Liver (tissue), 9 donors: ENCODE data around the gene RPS14. TPM values are rescaled to one million over a fixed set of nuclear protein-coding genes. Genes with fewer than 3 reads are reported as not detected.

Source experiments
- DNase-seq: peaks from one replicate; pipeline ENCODE4 v3.0.0-alpha.2; 2017; ENCODE audit warnings: low spot score
- H3K27ac ChIP-seq, 2 donors: one replicate each; pipeline ENCODE4 v1.7.0; 2013; ENCODE audit warnings: inconsistent platforms in 2 of 2, low read length in 2 of 2, control low read depth in 1 of 2, low read depth in 1 of 2, mild to moderate bottlenecking in 1 of 2
- H3K27me3 ChIP-seq, 4 donors: one replicate each; pipeline versions ENCODE4 v1.6.1 to v1.7.0; 2013; ENCODE audit warnings: low read length in 3 of 4, inconsistent platforms in 1 of 4, mild to moderate bottlenecking in 1 of 4, moderate library complexity in 1 of 4; ENCODE audit not compliant: control insufficient read depth in 4 of 4, insufficient read depth in 4 of 4
- H3K36me3 ChIP-seq, 4 donors: one replicate each; pipeline versions ENCODE4 v1.6.1 to v1.7.0; 2013; ENCODE audit warnings: low read length in 3 of 4, mild to moderate bottlenecking in 3 of 4, low read depth in 1 of 4, moderate library complexity in 1 of 4; ENCODE audit not compliant: control insufficient read depth in 4 of 4, insufficient read depth in 3 of 4
- H3K4me1 ChIP-seq, 4 donors: one replicate each; pipeline versions ENCODE4 v1.6.1 to v1.7.0; 2013; ENCODE audit warnings: low read length in 3 of 4, mild to moderate bottlenecking in 3 of 4, moderate library complexity in 1 of 4; ENCODE audit not compliant: control insufficient read depth in 4 of 4, insufficient read depth in 4 of 4
- H3K4me3 ChIP-seq, 3 donors: one replicate each; pipeline versions ENCODE4 v1.6.1 to v1.7.0; 2013; ENCODE audit warnings: low read length in 3 of 3, control low read depth in 1 of 3, low read depth in 1 of 3, mild to moderate bottlenecking in 1 of 3
- H3K9ac ChIP-seq, 2 donors: one replicate each; pipeline ENCODE4 v1.7.0; 2013; ENCODE audit warnings: low read length in 2 of 2, mild to moderate bottlenecking in 2 of 2, moderate library complexity in 2 of 2, control low read depth in 1 of 2, low read depth in 1 of 2
- H3K9me3 ChIP-seq, 4 donors: one replicate each; pipeline versions ENCODE4 v1.6.1 to v1.7.0; 2013; ENCODE audit warnings: low read length in 3 of 4; ENCODE audit not compliant: control insufficient read depth in 4 of 4
- EGR1 ChIP-seq, 2 donors: IDR thresholded peaks; 2 replicates each; pipeline ENCODE4 v1.6.1; 2016 to 2018; ENCODE audit warnings: antibody characterized with exemption in 2 of 2, low read depth in 2 of 2
- FOXA1 ChIP-seq: IDR thresholded peaks from 2 replicates; pipeline ENCODE4 v1.6.1; 2016; ENCODE audit warnings: antibody characterized with exemption
- FOXA2 ChIP-seq: IDR thresholded peaks from 2 replicates; pipeline ENCODE4 v1.6.1; 2016; ENCODE audit warnings: antibody characterized with exemption
- GABPA ChIP-seq, 2 donors: IDR thresholded peaks in 1 of 2; conservative IDR thresholded peaks in 1 of 2; 2 replicates each; pipeline ENCODE4 v1.6.1; 2016; ENCODE audit warnings: antibody characterized with exemption in 2 of 2, mild to moderate bottlenecking in 1 of 2, moderate library complexity in 1 of 2
- HNF4A ChIP-seq, 2 donors: conservative IDR thresholded peaks; 2 replicates each; pipeline ENCODE4 v1.6.1; 2016; ENCODE audit warnings: antibody characterized with exemption in 2 of 2, mild to moderate bottlenecking in 2 of 2
- HNF4G ChIP-seq: IDR thresholded peaks from 2 replicates; pipeline ENCODE4 v1.6.1; 2016; ENCODE audit warnings: antibody characterized with exemption
- JUND ChIP-seq, 2 donors: IDR thresholded peaks; 2 replicates each; pipeline ENCODE4 v1.6.1; 2016; ENCODE audit warnings: antibody characterized with exemption in 2 of 2
- NR2F2 ChIP-seq: IDR thresholded peaks from 2 replicates; pipeline ENCODE4 v1.6.1; 2016; ENCODE audit warnings: antibody characterized with exemption
- RAD21 ChIP-seq, 2 donors: IDR thresholded peaks; 2 replicates each; pipeline ENCODE4 v1.6.1; 2016; ENCODE audit warnings: antibody characterized with exemption in 2 of 2, mild to moderate bottlenecking in 2 of 2
- RXRA ChIP-seq, 2 donors: IDR thresholded peaks; 2 replicates each; pipeline ENCODE4 v1.6.1; 2017 to 2018; ENCODE audit warnings: antibody characterized with exemption in 2 of 2, mild to moderate bottlenecking in 1 of 2
- SP1 ChIP-seq: IDR thresholded peaks from 2 replicates; pipeline ENCODE4 v1.6.1; 2018; ENCODE audit warnings: antibody characterized with exemption, mild to moderate bottlenecking
- TAF1 ChIP-seq: conservative IDR thresholded peaks from 2 replicates; pipeline ENCODE4 v1.6.1; 2016; ENCODE audit warnings: antibody characterized with exemption, mild to moderate bottlenecking
- YY1 ChIP-seq: IDR thresholded peaks from 2 replicates; pipeline ENCODE4 v1.6.1; 2016; ENCODE audit warnings: antibody characterized with exemption, mild to moderate bottlenecking
- WGBS: extraction: QIAGEN DNeasy Blood & Tissue Kit; methylation state at CpG from one replicate; pipeline ENCODE4 v1.1.7; 2013; 5-methylcytosine and 5-hydroxymethylcytosine counted together
- polyA plus RNA-seq, 2 donors: library from polyadenylated mRNA; stranded (reverse) in 1 of 2; unstranded in 1 of 2; fragments of 200-250 nt in 1 of 2; fragments of >200 nt in 1 of 2; fragmentation: Nextera tagmentation in 1 of 2; extraction: Ambion mirVana in 1 of 2; gene quantifications; one replicate each; pipeline versions ENCODE4 v1.2.1 to v1.2.3, GENCODE V29; 2013 to 2015
- total RNA-seq, 2 donors: library from RNA; depleted of rRNA; stranded (reverse); fragments of >200 nt; gene quantifications; one replicate each; pipeline ENCODE4 v1.2.3, GENCODE V29; 2014
- TF ChIP-seq, protein P1 (sequence below): IDR thresholded peaks from 2 replicates; pipeline ENCODE4 v1.6.1; 2016; ENCODE audit warnings: antibody characterized with exemption
- TF ChIP-seq, protein P2 (sequence below): fragments of 150-350 bp; IDR thresholded peaks from 2 replicates; pipeline ENCODE4 v1.5.1; 2017; ENCODE audit warnings: improper control_type of control experiment, low read depth, low read length; ENCODE audit not compliant: missing input control
- TF ChIP-seq, protein P3 (sequence below): IDR thresholded peaks from 2 replicates; pipeline ENCODE4 v1.6.1; 2016; ENCODE audit warnings: antibody characterized with exemption
- TF ChIP-seq, protein P4 (sequence below): IDR thresholded peaks from 2 replicates; pipeline ENCODE4 v1.6.1; 2016; ENCODE audit warnings: antibody characterized with exemption
- TF ChIP-seq, protein P5 (sequence below): IDR thresholded peaks from 2 replicates; pipeline ENCODE4 v1.6.1; 2016; ENCODE audit warnings: antibody characterized with exemption, mild to moderate bottlenecking
- donor health status: healthy.
- donor health status: healthy.
- donor health status: healthy.
- donor health status: healthy.
- donor health status: healthy.

RPS14 gene
- total and polyA plus RNA-seq, 4 donors, result 609 to 956 (median 885) TPM

DNA sequence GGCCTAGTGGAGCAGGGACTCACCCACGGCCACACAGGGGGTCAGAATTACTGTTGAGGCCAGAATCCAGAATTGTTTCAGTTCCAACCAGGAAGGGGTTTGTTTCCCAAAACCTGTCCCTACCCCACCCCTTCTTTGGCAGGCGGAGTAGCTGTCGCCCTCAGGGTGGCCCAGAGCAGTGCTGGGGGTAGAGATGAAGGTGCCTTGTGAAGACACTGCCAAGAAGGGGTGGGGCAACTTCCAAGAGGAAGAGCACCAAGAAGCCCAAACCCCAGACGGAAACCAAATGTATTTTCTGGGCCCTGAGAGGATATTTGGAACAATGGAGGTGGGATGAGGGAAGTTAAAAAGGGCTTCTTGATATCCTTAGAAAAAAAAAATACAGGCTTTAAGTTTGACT is 47.0 kb upstream of the RPS14 start:
- Histone ChIP-seq H3K36me3 (peaks cover 2 to 34% (median 8%) of the 10 kb centered on the region in 4 donors), H3K27ac (no peak overlapping the region), H3K27me3 (no peaks in the 10 kb centered on the region), H3K9ac (no peak overlapping the region), H3K4me1 (peaks cover 38 to 70% (median 69%) of the 10 kb centered on the region in 4 donors), H3K9me3 (no peaks in the 10 kb centered on the region), H3K4me3 (no peak overlapping the region)
- TF ChIP-seq NR2F2 (peak; percentile 47), RAD21 (IDR thresholded peaks at IDR 0.05) (no peak)
- TF ChIP-seq, protein P1, sequence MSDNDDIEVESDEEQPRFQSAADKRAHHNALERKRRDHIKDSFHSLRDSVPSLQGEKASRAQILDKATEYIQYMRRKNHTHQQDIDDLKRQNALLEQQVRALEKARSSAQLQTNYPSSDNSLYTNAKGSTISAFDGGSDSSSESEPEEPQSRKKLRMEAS, result no peak
- TF ChIP-seq, protein P2, sequence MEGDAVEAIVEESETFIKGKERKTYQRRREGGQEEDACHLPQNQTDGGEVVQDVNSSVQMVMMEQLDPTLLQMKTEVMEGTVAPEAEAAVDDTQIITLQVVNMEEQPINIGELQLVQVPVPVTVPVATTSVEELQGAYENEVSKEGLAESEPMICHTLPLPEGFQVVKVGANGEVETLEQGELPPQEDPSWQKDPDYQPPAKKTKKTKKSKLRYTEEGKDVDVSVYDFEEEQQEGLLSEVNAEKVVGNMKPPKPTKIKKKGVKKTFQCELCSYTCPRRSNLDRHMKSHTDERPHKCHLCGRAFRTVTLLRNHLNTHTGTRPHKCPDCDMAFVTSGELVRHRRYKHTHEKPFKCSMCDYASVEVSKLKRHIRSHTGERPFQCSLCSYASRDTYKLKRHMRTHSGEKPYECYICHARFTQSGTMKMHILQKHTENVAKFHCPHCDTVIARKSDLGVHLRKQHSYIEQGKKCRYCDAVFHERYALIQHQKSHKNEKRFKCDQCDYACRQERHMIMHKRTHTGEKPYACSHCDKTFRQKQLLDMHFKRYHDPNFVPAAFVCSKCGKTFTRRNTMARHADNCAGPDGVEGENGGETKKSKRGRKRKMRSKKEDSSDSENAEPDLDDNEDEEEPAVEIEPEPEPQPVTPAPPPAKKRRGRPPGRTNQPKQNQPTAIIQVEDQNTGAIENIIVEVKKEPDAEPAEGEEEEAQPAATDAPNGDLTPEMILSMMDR, result no peak
- no peak for DNase-seq
- 80% methylated on average over 4 of the region's 4 CpGs for WGBS

DNA sequence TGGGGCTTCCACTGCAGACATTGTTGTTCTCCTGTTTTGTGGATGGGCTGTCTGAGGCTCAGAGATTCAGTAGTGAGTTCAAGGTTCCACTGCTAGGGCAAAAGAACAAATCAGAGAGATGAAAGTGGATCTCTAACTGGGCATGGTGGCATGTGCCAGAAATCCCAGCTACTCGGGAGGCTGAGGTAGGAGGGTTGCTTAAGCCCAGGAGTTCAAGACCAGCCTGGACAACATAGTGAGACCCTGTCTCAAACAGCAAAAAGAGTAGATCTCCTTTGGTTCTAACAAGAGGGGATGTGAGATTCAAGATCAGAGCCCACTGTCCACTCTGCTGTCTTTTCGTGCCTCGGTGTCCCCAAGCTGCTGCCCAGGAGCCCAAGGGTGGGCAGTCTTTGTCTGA is 46.6 kb upstream of the RPS14 start:
- Histone ChIP-seq H3K9ac (no peak overlapping the region), H3K9me3 (no peaks in the 10 kb centered on the region), H3K36me3 (peaks cover 2 to 29% (median 8%) of the 10 kb centered on the region in 4 donors), H3K27me3 (no peaks in the 10 kb centered on the region), H3K4me1 (peaks cover 34 to 70% (median 69%) of the 10 kb centered on the region in 4 donors), H3K4me3 (no peak overlapping the region), H3K27ac (no peak overlapping the region)
- 82% methylated on average over 3 of the region's 3 CpGs for WGBS
- no peak for DNase-seq
- no peak for TF ChIP-seq HNF4G

DNA sequence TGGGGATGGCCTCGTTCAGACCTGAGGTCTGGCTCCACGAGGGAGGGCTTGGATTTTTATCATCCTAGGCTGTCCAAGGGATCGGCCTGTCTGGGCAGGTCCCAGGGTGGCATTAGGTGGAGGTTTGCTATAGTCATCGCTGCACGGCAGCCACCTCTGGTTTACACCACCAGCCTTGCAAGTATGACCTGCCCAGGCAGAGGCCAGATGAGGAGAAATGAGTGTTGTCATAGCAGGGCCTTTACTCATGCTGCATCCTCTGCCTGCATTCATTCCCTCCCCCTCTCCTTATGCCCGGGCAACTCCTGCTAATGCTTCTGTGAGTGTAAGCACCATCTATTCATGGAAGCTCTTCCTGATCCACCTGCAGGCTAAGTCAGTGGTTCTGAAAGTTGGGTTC is 43.1 kb upstream of the RPS14 start:
- no peak for DNase-seq
- Histone ChIP-seq H3K9ac (no peak overlapping the region), H3K27ac (no peak overlapping the region), H3K27me3 (no peaks in the 10 kb centered on the region), H3K9me3 (no peaks in the 10 kb centered on the region), H3K4me3 (no peak overlapping the region), H3K36me3 (peaks cover 4 to 22% (median 14%) of the 10 kb centered on the region in 4 donors), H3K4me1 (peaks cover 23 to 70% (median 68%) of the 10 kb centered on the region in 4 donors)
- 65% methylated on average over 6 of the region's 6 CpGs for WGBS
- TF ChIP-seq, protein P3, sequence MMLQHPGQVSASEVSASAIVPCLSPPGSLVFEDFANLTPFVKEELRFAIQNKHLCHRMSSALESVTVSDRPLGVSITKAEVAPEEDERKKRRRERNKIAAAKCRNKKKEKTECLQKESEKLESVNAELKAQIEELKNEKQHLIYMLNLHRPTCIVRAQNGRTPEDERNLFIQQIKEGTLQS, result no peak
- TF ChIP-seq NR2F2 (no peak), HNF4G (no peak), FOXA2 (no peak), EGR1 (IDR thresholded peaks at IDR 0.05; ENCODE audit: low read depth in 2 of 2) (no peak), JUND (IDR thresholded peaks at IDR 0.05) (no peak), YY1 (no peak), SP1 (no peak), RXRA (IDR thresholded peaks at IDR 0.05) (no peak), HNF4A (conservative IDR thresholded peaks at IDR 0.05) (no peak), GABPA (IDR thresholded peaks at IDR 0.05 in 1 of 2, conservative IDR thresholded peaks at IDR 0.05 in 1 of 2) (no peak), RAD21 (IDR thresholded peaks at IDR 0.05) (no peak), TAF1 (no peak), FOXA1 (no peak)
- TF ChIP-seq, protein P4, sequence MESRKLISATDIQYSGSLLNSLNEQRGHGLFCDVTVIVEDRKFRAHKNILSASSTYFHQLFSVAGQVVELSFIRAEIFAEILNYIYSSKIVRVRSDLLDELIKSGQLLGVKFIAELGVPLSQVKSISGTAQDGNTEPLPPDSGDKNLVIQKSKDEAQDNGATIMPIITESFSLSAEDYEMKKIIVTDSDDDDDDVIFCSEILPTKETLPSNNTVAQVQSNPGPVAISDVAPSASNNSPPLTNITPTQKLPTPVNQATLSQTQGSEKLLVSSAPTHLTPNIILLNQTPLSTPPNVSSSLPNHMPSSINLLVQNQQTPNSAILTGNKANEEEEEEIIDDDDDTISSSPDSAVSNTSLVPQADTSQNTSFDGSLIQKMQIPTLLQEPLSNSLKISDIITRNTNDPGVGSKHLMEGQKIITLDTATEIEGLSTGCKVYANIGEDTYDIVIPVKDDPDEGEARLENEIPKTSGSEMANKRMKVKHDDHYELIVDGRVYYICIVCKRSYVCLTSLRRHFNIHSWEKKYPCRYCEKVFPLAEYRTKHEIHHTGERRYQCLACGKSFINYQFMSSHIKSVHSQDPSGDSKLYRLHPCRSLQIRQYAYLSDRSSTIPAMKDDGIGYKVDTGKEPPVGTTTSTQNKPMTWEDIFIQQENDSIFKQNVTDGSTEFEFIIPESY, result no peak
- TF ChIP-seq, protein P1, result no peak
- TF ChIP-seq, protein P2, result no peak
- TF ChIP-seq, protein P5, sequence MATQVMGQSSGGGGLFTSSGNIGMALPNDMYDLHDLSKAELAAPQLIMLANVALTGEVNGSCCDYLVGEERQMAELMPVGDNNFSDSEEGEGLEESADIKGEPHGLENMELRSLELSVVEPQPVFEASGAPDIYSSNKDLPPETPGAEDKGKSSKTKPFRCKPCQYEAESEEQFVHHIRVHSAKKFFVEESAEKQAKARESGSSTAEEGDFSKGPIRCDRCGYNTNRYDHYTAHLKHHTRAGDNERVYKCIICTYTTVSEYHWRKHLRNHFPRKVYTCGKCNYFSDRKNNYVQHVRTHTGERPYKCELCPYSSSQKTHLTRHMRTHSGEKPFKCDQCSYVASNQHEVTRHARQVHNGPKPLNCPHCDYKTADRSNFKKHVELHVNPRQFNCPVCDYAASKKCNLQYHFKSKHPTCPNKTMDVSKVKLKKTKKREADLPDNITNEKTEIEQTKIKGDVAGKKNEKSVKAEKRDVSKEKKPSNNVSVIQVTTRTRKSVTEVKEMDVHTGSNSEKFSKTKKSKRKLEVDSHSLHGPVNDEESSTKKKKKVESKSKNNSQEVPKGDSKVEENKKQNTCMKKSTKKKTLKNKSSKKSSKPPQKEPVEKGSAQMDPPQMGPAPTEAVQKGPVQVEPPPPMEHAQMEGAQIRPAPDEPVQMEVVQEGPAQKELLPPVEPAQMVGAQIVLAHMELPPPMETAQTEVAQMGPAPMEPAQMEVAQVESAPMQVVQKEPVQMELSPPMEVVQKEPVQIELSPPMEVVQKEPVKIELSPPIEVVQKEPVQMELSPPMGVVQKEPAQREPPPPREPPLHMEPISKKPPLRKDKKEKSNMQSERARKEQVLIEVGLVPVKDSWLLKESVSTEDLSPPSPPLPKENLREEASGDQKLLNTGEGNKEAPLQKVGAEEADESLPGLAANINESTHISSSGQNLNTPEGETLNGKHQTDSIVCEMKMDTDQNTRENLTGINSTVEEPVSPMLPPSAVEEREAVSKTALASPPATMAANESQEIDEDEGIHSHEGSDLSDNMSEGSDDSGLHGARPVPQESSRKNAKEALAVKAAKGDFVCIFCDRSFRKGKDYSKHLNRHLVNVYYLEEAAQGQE, result no peak
